H1 (cell line): ENCODE data around the gene EPHA2. TPM values are rescaled to one million over a fixed set of nuclear protein-coding genes. Genes with fewer than 3 reads are reported as not detected.
A peak's percentile ranks its signal among the peaks of the same experiment; 100 is the strongest.

Experiments used
- CTCF ChIA-PET: fragments of 300-600 bp; sonication (Branson Sonifier 250); formaldehyde crosslinking; loops from one replicate; lab custom pipeline; 2021; ENCODE audit not compliant: partially characterized antibody; lab: Charles Lee
- POLR2A ChIA-PET: fragments of 300-600 bp; sonication (Branson Sonifier 250); formaldehyde crosslinking; loops from one replicate; lab custom pipeline; 2021; ENCODE audit warnings: inconsistent platforms; ENCODE audit not compliant: partially characterized antibody; lab: Charles Lee
- DNase-seq, 2 experiments: peaks; one replicate each; pipeline versions ENCODE4 v3.0.0 to v3.0.0-alpha.2; 2010 to 2022; ENCODE audit warnings: low spot score in 2 of 2, low read depth in 1 of 2, mixed read lengths in 1 of 2
- FAIRE-seq: peaks from 2 replicates; lab custom pipeline; 2011; peaks lifted over from hg19 to GRCh38; lab: Jason Lieb, UNC
- H2AFZ ChIP-seq: 2 replicates; pipeline ENCODE4 v1.8.1; 2012; ENCODE audit warnings: low read length, inconsistent platforms
- H2AK5ac ChIP-seq: 2 replicates; pipeline ENCODE4 v1.6.1; 2013; ENCODE audit warnings: low read depth, low read length
- H2BK120ac ChIP-seq: replicated peaks from 2 replicates; pipeline ENCODE3; 2013; ENCODE audit warnings: low read depth, low read length, inconsistent platforms
- H2BK12ac ChIP-seq: 2 replicates; pipeline ENCODE4 v1.6.1; 2013; ENCODE audit warnings: low read depth, low read length
- H2BK15ac ChIP-seq: 2 replicates; pipeline ENCODE4 v1.6.1; 2013; ENCODE audit warnings: low read length
- H2BK20ac ChIP-seq: 2 replicates; pipeline ENCODE4 v1.6.1; 2013; ENCODE audit warnings: low read length
- H2BK5ac ChIP-seq: 2 replicates; pipeline ENCODE4 v1.6.1; 2013; ENCODE audit warnings: low read depth, low read length
- H3K14ac ChIP-seq: 2 replicates; pipeline ENCODE4 v1.6.1; 2013; ENCODE audit warnings: inconsistent platforms; ENCODE audit not compliant: insufficient read length
- H3K18ac ChIP-seq: 2 replicates; pipeline ENCODE4 v1.6.1; 2013; ENCODE audit warnings: low read length; ENCODE audit errors: extremely low read depth
- H3K23ac ChIP-seq: 2 replicates; pipeline ENCODE4 v1.6.1; 2013; ENCODE audit warnings: inconsistent platforms; ENCODE audit not compliant: insufficient read length
- H3K23me2 ChIP-seq: 2 replicates; pipeline ENCODE4 v1.6.1; 2013; ENCODE audit warnings: low read depth, low read length
- H3K27ac ChIP-seq: 2 replicates; pipeline ENCODE4 v1.6.1; 2011; ENCODE audit warnings: low read depth, low read length, inconsistent platforms
- H3K27me3 ChIP-seq, 4 experiments: replicated peaks in 1 of 4; 1 replicate in 1 of 4; 2 replicates in 3 of 4; pipeline versions ENCODE4 v1.6.1 to v1.8.1; 2011 to 2013; ENCODE audit warnings: low read length in 3 of 4, mild to moderate bottlenecking in 3 of 4, inconsistent platforms in 2 of 4, mixed read lengths in 2 of 4, moderate library complexity in 1 of 4; ENCODE audit not compliant: control insufficient read depth in 3 of 4, insufficient read depth in 3 of 4; ENCODE audit errors: extremely low read depth in 1 of 4
- H3K36me3 ChIP-seq, 4 experiments: 2 replicates each; pipeline versions ENCODE4 v1.6.1 to v1.8.1; 2011 to 2013; ENCODE audit warnings: mild to moderate bottlenecking in 4 of 4, low read length in 3 of 4, moderate library complexity in 2 of 4, control low read depth in 1 of 4, inconsistent platforms in 1 of 4; ENCODE audit not compliant: insufficient read depth in 4 of 4, control insufficient read depth in 2 of 4
- H3K4ac ChIP-seq: replicated peaks from 2 replicates; pipeline ENCODE3; 2013; ENCODE audit warnings: low read length, low read depth, mixed read lengths, inconsistent platforms; ENCODE audit not compliant: insufficient read length
- H3K4me1 ChIP-seq, 4 experiments: replicated peaks in 1 of 4; 1 replicate in 1 of 4; 2 replicates in 3 of 4; pipeline versions ENCODE4 v1.6.1 to v1.8.1; 2011 to 2013; ENCODE audit warnings: low read length in 3 of 4, inconsistent platforms in 2 of 4, mixed read lengths in 1 of 4; ENCODE audit not compliant: insufficient read depth in 4 of 4, control insufficient read depth in 3 of 4
- H3K4me2 ChIP-seq, 2 experiments: 2 replicates each; pipeline versions ENCODE4 v1.6.1 to v1.8.1; 2011 to 2013; ENCODE audit warnings: low read depth in 2 of 2, low read length in 2 of 2, control low read depth in 1 of 2, inconsistent platforms in 1 of 2, mild to moderate bottlenecking in 1 of 2; ENCODE audit not compliant: insufficient read depth in 1 of 2
- H3K4me3 ChIP-seq, 4 experiments: fragments of 200-600, 300-600 bp in 1 of 4; sonication (generic), shearing (Covaris generic), sonication (Bioruptor Twin) in 1 of 4; 2 replicates each; pipeline versions ENCODE4 v1.5.1 to v1.8.1; 2011 to 2016; ENCODE audit warnings: low read length in 4 of 4, low read depth in 3 of 4, control low read depth in 2 of 4, inconsistent platforms in 2 of 4, mild to moderate bottlenecking in 2 of 4, mixed read lengths in 1 of 4, moderate library complexity in 1 of 4; ENCODE audit not compliant: insufficient read depth in 2 of 4; ENCODE audit errors: extremely low read depth in 1 of 4
- H3K56ac ChIP-seq: replicated peaks from 2 replicates; pipeline ENCODE3; 2013; ENCODE audit warnings: low read depth, mild to moderate bottlenecking, mixed read lengths, low read length, inconsistent platforms; ENCODE audit not compliant: insufficient read length
- H3K79me1 ChIP-seq: 2 replicates; pipeline ENCODE4 v1.6.1; 2013; ENCODE audit warnings: low read depth, low read length, control low read depth
- H3K79me2 ChIP-seq, 2 experiments: 2 replicates each; pipeline versions ENCODE4 v1.6.1 to v1.8.1; 2012 to 2013; ENCODE audit warnings: low read length in 2 of 2, mild to moderate bottlenecking in 2 of 2, inconsistent platforms in 1 of 2; ENCODE audit not compliant: insufficient read depth in 2 of 2, control insufficient read depth in 1 of 2
- H3K9ac ChIP-seq, 4 experiments: replicated peaks in 1 of 4; 1 replicate in 1 of 4; 2 replicates in 3 of 4; pipeline versions ENCODE4 v1.6.1 to v1.8.1; 2011 to 2013; ENCODE audit warnings: low read depth in 3 of 4, low read length in 3 of 4, control low read depth in 2 of 4, mild to moderate bottlenecking in 2 of 4, moderate library complexity in 2 of 4, inconsistent platforms in 1 of 4; ENCODE audit errors: extremely low read depth in 1 of 4
- H3K9me3 ChIP-seq, 2 experiments: 2 replicates each; pipeline versions ENCODE4 v1.6.1 to v1.8.1; 2012 to 2013; ENCODE audit warnings: mild to moderate bottlenecking in 2 of 2, moderate library complexity in 2 of 2, control low read depth in 1 of 2, inconsistent platforms in 1 of 2, low read depth in 1 of 2, low read length in 1 of 2, mixed read lengths in 1 of 2; ENCODE audit not compliant: insufficient read depth in 2 of 2
- H4K20me1 ChIP-seq, 2 experiments: replicated peaks in 1 of 2; 2 replicates each; pipeline versions ENCODE3 to v1.8.1; 2011 to 2013; ENCODE audit warnings: inconsistent platforms in 2 of 2, low read length in 2 of 2, mild to moderate bottlenecking in 1 of 2; ENCODE audit not compliant: insufficient read depth in 2 of 2, control insufficient read depth in 1 of 2
- H4K5ac ChIP-seq: 2 replicates; pipeline ENCODE4 v1.6.1; 2013; ENCODE audit warnings: low read length, low read depth, mixed read lengths, inconsistent platforms; ENCODE audit not compliant: insufficient read length
- H4K8ac ChIP-seq: 2 replicates; pipeline ENCODE4 v1.8.0; 2013; ENCODE audit warnings: mild to moderate bottlenecking, moderate library complexity, low read length, inconsistent platforms; ENCODE audit not compliant: insufficient read depth; ENCODE audit errors: extremely low read depth
- H4K91ac ChIP-seq: replicated peaks from 2 replicates; pipeline ENCODE3; 2013; ENCODE audit warnings: low read length, mixed read lengths, inconsistent platforms; ENCODE audit not compliant: insufficient read length
- BCL11A ChIP-seq, 2 experiments: IDR thresholded peaks; one replicate each; pipeline ENCODE4 v1.6.1; 2011; ENCODE audit warnings: low read depth in 2 of 2, low read length in 2 of 2, mild to moderate bottlenecking in 2 of 2
- CBX8 ChIP-seq: fragments of 300-800, 300-1000 bp; sonication (generic); IDR thresholded peaks from 2 replicates; pipeline ENCODE4 v1.7.1; 2016; ENCODE audit warnings: low read depth, low read length, borderline replicate concordance
- CREB1 ChIP-seq: IDR thresholded peaks from 2 replicates; pipeline ENCODE4 v1.6.1; 2012; ENCODE audit warnings: inconsistent platforms
- KDM5A ChIP-seq: fragments of 200-600 bp; IDR thresholded peaks from 2 replicates; pipeline ENCODE4 v1.7.1; 2012; ENCODE audit warnings: mild to moderate bottlenecking, low read length, inconsistent platforms, mixed read lengths
- MAFK ChIP-seq: IDR thresholded peaks from 2 replicates; pipeline ENCODE4 v1.6.1; 2012; ENCODE audit warnings: low read depth, mild to moderate bottlenecking, improper control_type of control experiment, low read length
- RNF2 ChIP-seq: fragments of 200-900, 300-1000 bp; sonication (generic); IDR thresholded peaks from 2 replicates; pipeline ENCODE4 v1.7.1; 2016; ENCODE audit warnings: borderline replicate concordance, low read depth, mild to moderate bottlenecking, antibody characterized with exemption, low read length; ENCODE audit not compliant: poor library complexity, severe bottlenecking; ENCODE audit errors: missing control alignments
- RXRA ChIP-seq: IDR thresholded peaks from 2 replicates; pipeline ENCODE4 v1.6.1; 2011; ENCODE audit warnings: low read depth, mild to moderate bottlenecking, low read length, moderate library complexity; ENCODE audit not compliant: insufficient read depth
- SP2 ChIP-seq: IDR thresholded peaks from 2 replicates; pipeline ENCODE4 v1.6.1; 2012; ENCODE audit warnings: mild to moderate bottlenecking, low read length, inconsistent platforms
- SP4 ChIP-seq: IDR thresholded peaks from 2 replicates; pipeline ENCODE4 v1.6.1; 2012; ENCODE audit warnings: low read length, inconsistent platforms
- TCF12 ChIP-seq: IDR thresholded peaks from 2 replicates; pipeline ENCODE4 v1.6.1; 2011; ENCODE audit warnings: low read depth, mild to moderate bottlenecking, low read length
- WGBS, 2 experiments: shearing (Covaris generic) in 1 of 2; methylation state at CpG; one replicate each; pipeline versions ENCODE4 v1.1.6 to v1.1.7; 2013 to 2015; ENCODE audit warnings: low lambda C conversion rate in 2 of 2, mixed read lengths in 2 of 2, inconsistent platforms in 1 of 2, low coverage in 1 of 2, missing lambda C conversion rate in 1 of 2; ENCODE audit not compliant: insufficient replicate concordance in 2 of 2, insufficient coverage in 1 of 2, insufficient read length in 1 of 2; ENCODE audit errors: extremely low coverage in 1 of 2, missing lambda C conversion rate in 1 of 2; 5-methylcytosine and 5-hydroxymethylcytosine counted together
- polyA plus RNA-seq, 7 experiments: library from polyadenylated mRNA; depleted of rRNA in 3 of 7; stranded (reverse) in 5 of 7; unstranded in 2 of 7; fragments of >200 nt in 5 of 7; fragments of 200-250 nt in 2 of 7; gene quantifications; 1 replicate in 5 of 7; 2 replicates in 1 of 7; 4 replicates in 1 of 7; pipeline versions ENCODE4 v1.2.1 to v1.2.3, GENCODE V29; 2011 to 2013; ENCODE audit warnings: missing spikeins in 2 of 7, mixed read lengths in 2 of 7
- total RNA-seq: library from RNA; stranded (reverse); fragmentation: NEBNext Ultra II Directional; extraction: Animal tissue kit (Norgen Biotek cat#: 25700); gene quantifications from 2 replicates; pipeline ENCODE4 v1.2.1, GENCODE V29; 2021
- TF ChIP-seq, protein P1 (sequence below): IDR thresholded peaks from 2 replicates; pipeline ENCODE4 v1.6.1; 2012; ENCODE audit warnings: inconsistent platforms

Gene EPHA2
- total and polyA plus RNA-seq, 2 of the 8 experiments (the other 6 are each of a cell fraction or from before 2014, with no cell fraction given): 26.8 to 33.6 TPM

DNA sequence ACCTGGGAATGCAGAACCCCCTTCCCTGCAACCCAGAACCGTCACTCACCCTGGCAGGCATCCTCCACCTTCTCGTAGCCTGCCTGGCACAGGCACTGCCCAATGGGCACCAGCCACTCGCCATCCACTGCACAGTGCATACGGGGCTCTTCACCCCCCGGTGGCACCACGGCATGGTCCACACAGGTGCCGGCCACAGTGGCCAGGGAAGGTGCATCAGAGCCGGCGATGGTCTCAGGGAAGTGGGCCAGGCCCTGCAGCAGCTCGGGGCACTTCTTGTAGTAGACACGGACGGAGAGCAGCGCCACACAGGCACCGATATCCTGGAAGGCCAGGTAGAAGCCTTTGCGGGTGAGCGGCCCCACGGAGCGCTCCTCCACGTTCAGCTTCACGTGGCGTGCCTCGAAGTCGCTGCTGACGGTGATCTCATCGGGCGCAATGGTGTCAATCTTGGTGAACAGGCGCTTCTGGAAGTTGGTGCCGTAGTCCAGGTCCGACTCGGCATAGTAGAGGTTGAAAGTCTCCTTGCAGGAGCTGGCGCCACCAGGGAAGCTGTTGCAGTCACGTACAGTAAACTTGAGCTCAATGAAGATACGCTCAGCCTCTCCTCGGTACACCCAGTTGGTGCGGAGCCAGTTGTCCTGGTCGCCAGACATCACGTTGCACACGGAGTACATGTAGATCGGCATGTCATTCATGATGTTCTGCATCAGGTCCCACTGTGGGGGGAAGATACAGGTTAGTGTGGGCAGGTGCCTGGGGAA, 7.4 kb downstream of the EPHA2 start:
- H3K56ac ChIP-seq: no peak overlapping the region
- no peak overlapping the region for H2AK5ac ChIP-seq
- H4K91ac ChIP-seq: no peak overlapping the region
- no peak overlapping the region for H4K8ac ChIP-seq
- H3K14ac ChIP-seq: no peak overlapping the region
- peaks cover 0 to 80% of the 10 kb centered on the region in 2 experiments; a peak in 3 of 4 replicates for H3K79me2 ChIP-seq
- no peak overlapping the region for H4K5ac ChIP-seq
- POLR2A ChIA-PET: interaction anchor here (0.9 to 6.1 kb wide), 5 partner anchors 8 to 76 kb away, joined by 3 to 52 read pairs (median 4); partner anchors contain the start of gene EPHA2
- no peak overlapping the region for H2BK12ac ChIP-seq
- no peak overlapping the region for H2AFZ ChIP-seq
- WGBS, 2 experiments: 95% methylated on average over 39 of the region's 39 CpGs; no CpG with 5 or more reads in 1 of the 2 experiments
- no peak overlapping the region for H3K23ac ChIP-seq
- H3K36me3 ChIP-seq: peaks cover 4 to 24% (median 17%) of the 10 kb centered on the region in 4 experiments; a peak in 7 of 8 replicates
- H3K4ac ChIP-seq: no peak overlapping the region
- H3K27me3 ChIP-seq: no peaks in the 10 kb centered on the region
- H3K4me1 ChIP-seq: peaks cover 18 to 58% (median 45%) of the 10 kb centered on the region in 4 experiments
- no peak overlapping the region for H2BK15ac ChIP-seq
- 0 out of 2 replicates have a peak overlapping the region, but pooled peaks have one; percentile 15 for H2BK5ac ChIP-seq
- CTCF ChIA-PET: interaction anchor here (0.7 to 14.5 kb wide), 12 partner anchors 8 to 345 kb away, joined by 3 to 202 read pairs (median 4); no protein-coding TSS in a partner anchor
- peaks cover 11% of the 10 kb centered on the region; the same call in 1 of the 2 replicates for H3K79me1 ChIP-seq
- DNase-seq: no peak
- H3K9me3 ChIP-seq: no peaks in the 10 kb centered on the region
- H4K20me1 ChIP-seq: peaks cover 11 to 23% of the 10 kb centered on the region in 2 experiments
- 0 out of 2 replicates have a peak overlapping the region, but pooled peaks have one; percentile 19 for H3K27ac ChIP-seq
- no peak for FAIRE-seq
- H3K9ac ChIP-seq: no peak overlapping the region
- no peaks in the 10 kb centered on the region; the same call in 1 of the 2 replicates for H3K23me2 ChIP-seq
- no peak overlapping the region for H2BK120ac ChIP-seq
- no peak overlapping the region for H3K18ac ChIP-seq
- no peak overlapping the region for H3K4me2 ChIP-seq
- H3K4me3 ChIP-seq: no peak overlapping the region
- no peak overlapping the region; the same call in 1 of the 2 replicates for H2BK20ac ChIP-seq
- TF ChIP-seq CBX8 (no peak), SP4 (no peak), BCL11A (IDR thresholded peaks at IDR 0.05; ENCODE audit: low read depth in 2 of 2, low read length in 2 of 2) (no peak), MAFK (no peak), SP2 (no peak), TCF12 (no peak), RNF2 (no peak), RXRA (no peak), CREB1 (no peak), KDM5A (no peak)
- TF ChIP-seq, protein P1, sequence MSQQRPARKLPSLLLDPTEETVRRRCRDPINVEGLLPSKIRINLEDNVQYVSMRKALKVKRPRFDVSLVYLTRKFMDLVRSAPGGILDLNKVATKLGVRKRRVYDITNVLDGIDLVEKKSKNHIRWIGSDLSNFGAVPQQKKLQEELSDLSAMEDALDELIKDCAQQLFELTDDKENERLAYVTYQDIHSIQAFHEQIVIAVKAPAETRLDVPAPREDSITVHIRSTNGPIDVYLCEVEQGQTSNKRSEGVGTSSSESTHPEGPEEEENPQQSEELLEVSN: no peak
